ENCODE measurements around the gene FTO. TPM values are rescaled to one million over a fixed set of nuclear protein-coding genes. Genes with fewer than 3 reads are reported as not detected.

The FTO gene
- polyA plus RNA-seq, 3 donors: 16.8 to 51.0 (median 37.7) TPM

DNA sequence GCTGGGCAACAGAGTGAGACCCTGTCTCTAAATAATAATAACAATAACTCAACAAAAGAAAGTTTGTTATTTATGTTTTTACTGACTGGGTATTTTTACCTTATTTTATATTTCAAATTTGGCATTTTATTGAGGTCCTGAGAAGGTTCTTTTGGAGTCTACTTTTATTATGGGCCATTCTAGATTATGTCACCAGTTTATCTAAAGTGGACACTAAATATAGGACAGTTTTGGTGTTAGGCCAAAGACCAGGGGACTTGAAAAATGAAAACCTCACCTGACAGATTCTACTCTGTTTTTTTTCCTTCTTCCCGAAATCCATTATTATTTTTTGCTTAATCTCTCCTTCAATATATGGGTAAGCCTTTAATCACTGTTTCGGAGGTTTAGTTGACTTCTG is 8.1 kb downstream of the FTO start:
- Histone ChIP-seq H4K20me1 (ENCODE audit: insufficient read depth, low read length) (no peaks in the 10 kb centered on the region), H2AFZ (ENCODE audit: insufficient read depth, low read depth, low read length, poor library complexity, severe bottlenecking) (no peak overlapping the region), H3K79me2 (ENCODE audit: insufficient read depth, low read length) (peaks cover 22% of the 10 kb centered on the region), H3K27ac (ENCODE audit: low read depth in 1 of 2, low read length in 2 of 2) (no peak overlapping the region), H3K9me3 (replicated peaks in 1 of 2; ENCODE audit: control insufficient read depth in 1 of 2, insufficient read depth in 1 of 2, low read length in 2 of 2) (no peaks in the 10 kb centered on the region), H3K4me3 (replicated peaks in 1 of 3; ENCODE audit: low read depth in 2 of 3, low read length in 3 of 3) (no peak overlapping the region), H3K4me2 (replicated peaks; ENCODE audit: extremely low read depth, low read length, poor library complexity, severe bottlenecking) (no peak overlapping the region), H3K4me1 (ENCODE audit: control insufficient read depth in 1 of 2, insufficient read depth in 2 of 2, low read length in 2 of 2) (no peaks in the 10 kb centered on the region), H3K36me3 (replicated peaks in 1 of 2; ENCODE audit: control insufficient read depth in 1 of 2, insufficient read depth in 2 of 2, low read length in 2 of 2) (no peaks in the 10 kb centered on the region), H3K27me3 (ENCODE audit: control insufficient read depth in 2 of 2, insufficient read depth in 2 of 2, low read length in 2 of 2) (no peaks in the 10 kb centered on the region), H3K9ac (ENCODE audit: insufficient read depth, low read length, poor library complexity, severe bottlenecking) (no peak overlapping the region)
- TF ChIP-seq, protein P1, sequence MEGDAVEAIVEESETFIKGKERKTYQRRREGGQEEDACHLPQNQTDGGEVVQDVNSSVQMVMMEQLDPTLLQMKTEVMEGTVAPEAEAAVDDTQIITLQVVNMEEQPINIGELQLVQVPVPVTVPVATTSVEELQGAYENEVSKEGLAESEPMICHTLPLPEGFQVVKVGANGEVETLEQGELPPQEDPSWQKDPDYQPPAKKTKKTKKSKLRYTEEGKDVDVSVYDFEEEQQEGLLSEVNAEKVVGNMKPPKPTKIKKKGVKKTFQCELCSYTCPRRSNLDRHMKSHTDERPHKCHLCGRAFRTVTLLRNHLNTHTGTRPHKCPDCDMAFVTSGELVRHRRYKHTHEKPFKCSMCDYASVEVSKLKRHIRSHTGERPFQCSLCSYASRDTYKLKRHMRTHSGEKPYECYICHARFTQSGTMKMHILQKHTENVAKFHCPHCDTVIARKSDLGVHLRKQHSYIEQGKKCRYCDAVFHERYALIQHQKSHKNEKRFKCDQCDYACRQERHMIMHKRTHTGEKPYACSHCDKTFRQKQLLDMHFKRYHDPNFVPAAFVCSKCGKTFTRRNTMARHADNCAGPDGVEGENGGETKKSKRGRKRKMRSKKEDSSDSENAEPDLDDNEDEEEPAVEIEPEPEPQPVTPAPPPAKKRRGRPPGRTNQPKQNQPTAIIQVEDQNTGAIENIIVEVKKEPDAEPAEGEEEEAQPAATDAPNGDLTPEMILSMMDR (IDR thresholded peaks at IDR 0.05): no peak
- no CpG with 5 or more reads among the region's 2 CpGs for WGBS (ENCODE audit: insufficient coverage)
- peaks cover 13% of the 10 kb centered on the region for H3K4me1 Mint-ChIP-seq
- intact Hi-C loops (cut with micrococcal nuclease): no loop called here
- peaks cover 0 to 2% (median 0%) of the 10 kb centered on the region in 7 donors for H3K9me3 Mint-ChIP-seq
- no peak overlapping the region for H3K4me3 Mint-ChIP-seq
- peaks cover 3% of the 10 kb centered on the region in 2 donors for H3K36me3 Mint-ChIP-seq
- peaks cover 0 to 2% (median 0%) of the 10 kb centered on the region in 3 donors for H3K27me3 Mint-ChIP-seq (ENCODE audit: low read depth in 3 of 3)
- no peak overlapping the region for H3K27ac Mint-ChIP-seq
- DNase-seq: no peak

DNA sequence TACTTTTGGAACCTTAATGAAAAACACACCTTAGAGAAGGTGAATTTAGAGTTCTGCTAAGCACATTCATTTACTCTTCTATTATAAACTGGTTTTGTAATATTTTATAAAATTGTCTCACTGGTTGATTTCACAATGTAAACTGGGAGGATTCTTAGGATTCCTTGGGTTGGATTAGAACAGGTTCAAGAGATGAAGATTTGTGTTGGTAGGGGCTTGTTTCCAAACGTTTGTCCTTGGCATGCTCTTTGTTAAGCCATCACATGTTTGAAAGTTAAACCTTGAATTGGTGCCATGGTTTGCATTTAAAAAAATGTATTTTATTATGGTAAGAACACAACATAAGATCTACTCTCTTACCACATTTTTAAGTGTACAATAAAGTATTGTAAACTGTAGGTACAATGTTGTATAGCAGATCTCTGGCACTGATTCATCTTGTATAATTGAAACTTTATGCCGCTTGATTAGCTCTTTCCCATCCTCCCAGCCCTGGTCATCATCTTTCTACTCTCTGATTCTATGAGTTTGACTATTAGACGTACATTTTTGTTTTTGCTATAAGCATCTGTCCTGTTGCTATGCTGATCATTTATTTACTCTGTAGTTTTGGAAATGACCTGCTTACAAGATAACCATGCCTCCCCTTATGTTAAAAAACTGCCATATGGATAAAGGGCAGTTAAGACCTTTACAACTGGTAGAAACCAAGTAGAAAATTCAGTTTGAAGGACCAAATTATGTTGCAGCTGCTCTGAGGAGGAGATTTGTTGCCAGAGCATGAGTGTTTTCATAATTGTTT is 9.6 kb downstream of the FTO start:
- H3K4me1 Mint-ChIP-seq: peaks cover 3% of the 10 kb centered on the region

More for the DNA sequence above, 9.6 kb downstream of the FTO start:
- Histone ChIP-seq H3K36me3 (replicated peaks in 1 of 2; ENCODE audit: control insufficient read depth in 1 of 2, insufficient read depth in 2 of 2, low read length in 2 of 2) (no peaks in the 10 kb centered on the region), H3K79me2 (ENCODE audit: insufficient read depth, low read length) (peaks cover 24% of the 10 kb centered on the region), H3K4me2 (replicated peaks; ENCODE audit: extremely low read depth, low read length, poor library complexity, severe bottlenecking) (no peak overlapping the region), H4K20me1 (ENCODE audit: insufficient read depth, low read length) (no peaks in the 10 kb centered on the region), H3K4me3 (replicated peaks in 1 of 3; ENCODE audit: low read depth in 2 of 3, low read length in 3 of 3) (no peak overlapping the region), H3K9ac (ENCODE audit: insufficient read depth, low read length, poor library complexity, severe bottlenecking) (no peak overlapping the region), H3K27me3 (ENCODE audit: control insufficient read depth in 2 of 2, insufficient read depth in 2 of 2, low read length in 2 of 2) (no peaks in the 10 kb centered on the region), H3K9me3 (replicated peaks in 1 of 2; ENCODE audit: control insufficient read depth in 1 of 2, insufficient read depth in 1 of 2, low read length in 2 of 2) (no peaks in the 10 kb centered on the region), H3K4me1 (ENCODE audit: control insufficient read depth in 1 of 2, insufficient read depth in 2 of 2, low read length in 2 of 2) (no peaks in the 10 kb centered on the region), H3K27ac (ENCODE audit: low read depth in 1 of 2, low read length in 2 of 2) (no peak overlapping the region), H2AFZ (ENCODE audit: insufficient read depth, low read depth, low read length, poor library complexity, severe bottlenecking) (no peak overlapping the region)
- TF ChIP-seq, protein P1 (IDR thresholded peaks at IDR 0.05): no peak
- Mint-ChIP-seq H3K4me3 (no peak overlapping the region), H3K27me3 (ENCODE audit: low read depth in 3 of 3) (peaks cover 0 to 2% (median 0%) of the 10 kb centered on the region in 3 donors), H3K36me3 (peaks cover 3% of the 10 kb centered on the region in 2 donors), H3K27ac (no peak overlapping the region), H3K9me3 (no peaks in the 10 kb centered on the region)
- intact Hi-C loops (cut with micrococcal nuclease): no loop called here
- no CpG with 5 or more reads among the region's 3 CpGs for WGBS (ENCODE audit: insufficient coverage)
- DNase-seq: no peak

All from CD14-positive monocyte (primary cell).